H1 (cell line): Measurements from ENCODE around the gene DCDC2B. TPM values are rescaled to one million over a fixed set of nuclear protein-coding genes. Genes with fewer than 3 reads are reported as not detected.
A peak's percentile ranks its signal among the peaks of the same experiment; 100 is the strongest.

Experiments
- CTCF ChIA-PET: fragments of 300-600 bp; sonication (Branson Sonifier 250); formaldehyde crosslinking; loops from one replicate; lab custom pipeline; 2021; ENCODE audit not compliant: partially characterized antibody; lab: Charles Lee
- POLR2A ChIA-PET: fragments of 300-600 bp; sonication (Branson Sonifier 250); formaldehyde crosslinking; loops from one replicate; lab custom pipeline; 2021; ENCODE audit warnings: inconsistent platforms; ENCODE audit not compliant: partially characterized antibody; lab: Charles Lee
- DNase-seq, 2 experiments: peaks; one replicate each; pipeline versions ENCODE4 v3.0.0 to v3.0.0-alpha.2; 2010 to 2022; ENCODE audit warnings: low spot score in 2 of 2, low read depth in 1 of 2, mixed read lengths in 1 of 2
- FAIRE-seq: peaks from 2 replicates; lab custom pipeline; 2011; peaks lifted over from hg19 to GRCh38; lab: Jason Lieb, UNC
- H2AFZ ChIP-seq: 2 replicates; pipeline ENCODE4 v1.8.1; 2012; ENCODE audit warnings: low read length, inconsistent platforms
- H2AK5ac ChIP-seq: 2 replicates; pipeline ENCODE4 v1.6.1; 2013; ENCODE audit warnings: low read depth, low read length
- H2BK120ac ChIP-seq: replicated peaks from 2 replicates; pipeline ENCODE3; 2013; ENCODE audit warnings: low read depth, low read length, inconsistent platforms
- H2BK12ac ChIP-seq: 2 replicates; pipeline ENCODE4 v1.6.1; 2013; ENCODE audit warnings: low read depth, low read length
- H2BK15ac ChIP-seq: 2 replicates; pipeline ENCODE4 v1.6.1; 2013; ENCODE audit warnings: low read length
- H2BK20ac ChIP-seq: 2 replicates; pipeline ENCODE4 v1.6.1; 2013; ENCODE audit warnings: low read length
- H2BK5ac ChIP-seq: 2 replicates; pipeline ENCODE4 v1.6.1; 2013; ENCODE audit warnings: low read depth, low read length
- H3K14ac ChIP-seq: 2 replicates; pipeline ENCODE4 v1.6.1; 2013; ENCODE audit warnings: inconsistent platforms; ENCODE audit not compliant: insufficient read length
- H3K18ac ChIP-seq: 2 replicates; pipeline ENCODE4 v1.6.1; 2013; ENCODE audit warnings: low read length; ENCODE audit errors: extremely low read depth
- H3K23ac ChIP-seq: 2 replicates; pipeline ENCODE4 v1.6.1; 2013; ENCODE audit warnings: inconsistent platforms; ENCODE audit not compliant: insufficient read length
- H3K23me2 ChIP-seq: 2 replicates; pipeline ENCODE4 v1.6.1; 2013; ENCODE audit warnings: low read depth, low read length
- H3K27ac ChIP-seq: 2 replicates; pipeline ENCODE4 v1.6.1; 2011; ENCODE audit warnings: low read depth, low read length, inconsistent platforms
- H3K27me3 ChIP-seq, 4 experiments: replicated peaks in 1 of 4; 1 replicate in 1 of 4; 2 replicates in 3 of 4; pipeline versions ENCODE4 v1.6.1 to v1.8.1; 2011 to 2013; ENCODE audit warnings: low read length in 3 of 4, mild to moderate bottlenecking in 3 of 4, inconsistent platforms in 2 of 4, mixed read lengths in 2 of 4, moderate library complexity in 1 of 4; ENCODE audit not compliant: control insufficient read depth in 3 of 4, insufficient read depth in 3 of 4; ENCODE audit errors: extremely low read depth in 1 of 4
- H3K36me3 ChIP-seq, 4 experiments: 2 replicates each; pipeline versions ENCODE4 v1.6.1 to v1.8.1; 2011 to 2013; ENCODE audit warnings: mild to moderate bottlenecking in 4 of 4, low read length in 3 of 4, moderate library complexity in 2 of 4, control low read depth in 1 of 4, inconsistent platforms in 1 of 4; ENCODE audit not compliant: insufficient read depth in 4 of 4, control insufficient read depth in 2 of 4
- H3K4ac ChIP-seq: replicated peaks from 2 replicates; pipeline ENCODE3; 2013; ENCODE audit warnings: low read length, low read depth, mixed read lengths, inconsistent platforms; ENCODE audit not compliant: insufficient read length
- H3K4me1 ChIP-seq, 4 experiments: replicated peaks in 1 of 4; 1 replicate in 1 of 4; 2 replicates in 3 of 4; pipeline versions ENCODE4 v1.6.1 to v1.8.1; 2011 to 2013; ENCODE audit warnings: low read length in 3 of 4, inconsistent platforms in 2 of 4, mixed read lengths in 1 of 4; ENCODE audit not compliant: insufficient read depth in 4 of 4, control insufficient read depth in 3 of 4
- H3K4me2 ChIP-seq, 2 experiments: 2 replicates each; pipeline versions ENCODE4 v1.6.1 to v1.8.1; 2011 to 2013; ENCODE audit warnings: low read depth in 2 of 2, low read length in 2 of 2, control low read depth in 1 of 2, inconsistent platforms in 1 of 2, mild to moderate bottlenecking in 1 of 2; ENCODE audit not compliant: insufficient read depth in 1 of 2
- H3K4me3 ChIP-seq, 4 experiments: fragments of 200-600, 300-600 bp in 1 of 4; sonication (generic), shearing (Covaris generic), sonication (Bioruptor Twin) in 1 of 4; 2 replicates each; pipeline versions ENCODE4 v1.5.1 to v1.8.1; 2011 to 2016; ENCODE audit warnings: low read length in 4 of 4, low read depth in 3 of 4, control low read depth in 2 of 4, inconsistent platforms in 2 of 4, mild to moderate bottlenecking in 2 of 4, mixed read lengths in 1 of 4, moderate library complexity in 1 of 4; ENCODE audit not compliant: insufficient read depth in 2 of 4; ENCODE audit errors: extremely low read depth in 1 of 4
- H3K56ac ChIP-seq: replicated peaks from 2 replicates; pipeline ENCODE3; 2013; ENCODE audit warnings: low read depth, mild to moderate bottlenecking, mixed read lengths, low read length, inconsistent platforms; ENCODE audit not compliant: insufficient read length
- H3K79me1 ChIP-seq: 2 replicates; pipeline ENCODE4 v1.6.1; 2013; ENCODE audit warnings: low read depth, low read length, control low read depth
- H3K79me2 ChIP-seq, 2 experiments: 2 replicates each; pipeline versions ENCODE4 v1.6.1 to v1.8.1; 2012 to 2013; ENCODE audit warnings: low read length in 2 of 2, mild to moderate bottlenecking in 2 of 2, inconsistent platforms in 1 of 2; ENCODE audit not compliant: insufficient read depth in 2 of 2, control insufficient read depth in 1 of 2
- H3K9ac ChIP-seq, 4 experiments: replicated peaks in 1 of 4; 1 replicate in 1 of 4; 2 replicates in 3 of 4; pipeline versions ENCODE4 v1.6.1 to v1.8.1; 2011 to 2013; ENCODE audit warnings: low read depth in 3 of 4, low read length in 3 of 4, control low read depth in 2 of 4, mild to moderate bottlenecking in 2 of 4, moderate library complexity in 2 of 4, inconsistent platforms in 1 of 4; ENCODE audit errors: extremely low read depth in 1 of 4
- H3K9me3 ChIP-seq, 2 experiments: 2 replicates each; pipeline versions ENCODE4 v1.6.1 to v1.8.1; 2012 to 2013; ENCODE audit warnings: mild to moderate bottlenecking in 2 of 2, moderate library complexity in 2 of 2, control low read depth in 1 of 2, inconsistent platforms in 1 of 2, low read depth in 1 of 2, low read length in 1 of 2, mixed read lengths in 1 of 2; ENCODE audit not compliant: insufficient read depth in 2 of 2
- H4K20me1 ChIP-seq, 2 experiments: replicated peaks in 1 of 2; 2 replicates each; pipeline versions ENCODE3 to v1.8.1; 2011 to 2013; ENCODE audit warnings: inconsistent platforms in 2 of 2, low read length in 2 of 2, mild to moderate bottlenecking in 1 of 2; ENCODE audit not compliant: insufficient read depth in 2 of 2, control insufficient read depth in 1 of 2
- H4K5ac ChIP-seq: 2 replicates; pipeline ENCODE4 v1.6.1; 2013; ENCODE audit warnings: low read length, low read depth, mixed read lengths, inconsistent platforms; ENCODE audit not compliant: insufficient read length
- H4K8ac ChIP-seq: 2 replicates; pipeline ENCODE4 v1.8.0; 2013; ENCODE audit warnings: mild to moderate bottlenecking, moderate library complexity, low read length, inconsistent platforms; ENCODE audit not compliant: insufficient read depth; ENCODE audit errors: extremely low read depth
- H4K91ac ChIP-seq: replicated peaks from 2 replicates; pipeline ENCODE3; 2013; ENCODE audit warnings: low read length, mixed read lengths, inconsistent platforms; ENCODE audit not compliant: insufficient read length
- CBX8 ChIP-seq: fragments of 300-800, 300-1000 bp; sonication (generic); IDR thresholded peaks from 2 replicates; pipeline ENCODE4 v1.7.1; 2016; ENCODE audit warnings: low read depth, low read length, borderline replicate concordance
- CHD2 ChIP-seq: IDR thresholded peaks from 2 replicates; pipeline ENCODE4 v1.6.1; 2012; ENCODE audit warnings: low read length, improper control_type of control experiment
- CREB1 ChIP-seq: IDR thresholded peaks from 2 replicates; pipeline ENCODE4 v1.6.1; 2012; ENCODE audit warnings: inconsistent platforms
- JUN ChIP-seq: IDR thresholded peaks from 2 replicates; pipeline ENCODE4 v1.6.1; 2011; ENCODE audit warnings: low read depth, mild to moderate bottlenecking, improper control_type of control experiment, low read length
- JUND ChIP-seq: IDR thresholded peaks from 2 replicates; pipeline ENCODE4 v1.6.1; 2011; ENCODE audit warnings: mild to moderate bottlenecking, improper control_type of control experiment, low read length
- MAFK ChIP-seq: IDR thresholded peaks from 2 replicates; pipeline ENCODE4 v1.6.1; 2012; ENCODE audit warnings: low read depth, mild to moderate bottlenecking, improper control_type of control experiment, low read length
- POLR2A ChIP-seq, 2 experiments: IDR thresholded peaks; 1 replicate in 1 of 2; 2 replicates in 1 of 2; pipeline ENCODE4 v1.6.1; 2011; ENCODE audit warnings: low read depth in 2 of 2, low read length in 2 of 2, mild to moderate bottlenecking in 2 of 2; ENCODE audit errors: control extremely low read depth in 1 of 2
- SIN3A ChIP-seq, 2 experiments: IDR thresholded peaks in 1 of 2; conservative IDR thresholded peaks in 1 of 2; 2 replicates each; pipeline ENCODE4 v1.6.1; 2011 to 2012; ENCODE audit warnings: low read length in 2 of 2, improper control_type of control experiment in 1 of 2, low read depth in 1 of 2, mild to moderate bottlenecking in 1 of 2
- TAF7 ChIP-seq: optimal IDR thresholded peaks from 2 replicates; pipeline ENCODE3; 2011; ENCODE audit warnings: low read depth, mild to moderate bottlenecking, inconsistent platforms, low read length, moderate library complexity, borderline replicate concordance
- ZNF274 ChIP-seq: IDR thresholded peaks from 2 replicates; pipeline ENCODE4 v1.7.0; 2012; ENCODE audit warnings: low read length, borderline replicate concordance; ENCODE audit errors: extremely low read depth
- WGBS, 2 experiments: shearing (Covaris generic) in 1 of 2; methylation state at CpG; one replicate each; pipeline versions ENCODE4 v1.1.6 to v1.1.7; 2013 to 2015; ENCODE audit warnings: low lambda C conversion rate in 2 of 2, mixed read lengths in 2 of 2, inconsistent platforms in 1 of 2, low coverage in 1 of 2, missing lambda C conversion rate in 1 of 2; ENCODE audit not compliant: insufficient replicate concordance in 2 of 2, insufficient coverage in 1 of 2, insufficient read length in 1 of 2; ENCODE audit errors: extremely low coverage in 1 of 2, missing lambda C conversion rate in 1 of 2; 5-methylcytosine and 5-hydroxymethylcytosine counted together
- polyA plus RNA-seq, 7 experiments: library from polyadenylated mRNA; depleted of rRNA in 3 of 7; stranded (reverse) in 5 of 7; unstranded in 2 of 7; fragments of >200 nt in 5 of 7; fragments of 200-250 nt in 2 of 7; gene quantifications; 1 replicate in 5 of 7; 2 replicates in 1 of 7; 4 replicates in 1 of 7; pipeline versions ENCODE4 v1.2.1 to v1.2.3, GENCODE V29; 2011 to 2013; ENCODE audit warnings: missing spikeins in 2 of 7, mixed read lengths in 2 of 7
- total RNA-seq: library from RNA; stranded (reverse); fragmentation: NEBNext Ultra II Directional; extraction: Animal tissue kit (Norgen Biotek cat#: 25700); gene quantifications from 2 replicates; pipeline ENCODE4 v1.2.1, GENCODE V29; 2021

The DCDC2B gene
- total and polyA plus RNA-seq, 2 of the 8 experiments (the other 6 are each of a cell fraction or from before 2014, with no cell fraction given), result not detected

- Histone ChIP-seq H4K20me1 (no peaks in the 10 kb centered on the region), H3K27ac (0 out of 2 replicates have a peak overlapping the region, but pooled peaks have one; percentile 51), H3K9me3 (no peaks in the 10 kb centered on the region), H3K79me2 (no peaks in the 10 kb centered on the region), H3K9ac (no peak overlapping the region), H4K8ac (peak overlapping the region; percentile 73), H2BK120ac (peak overlapping the region; percentile 44), H3K23me2 (peaks cover 4% of the 10 kb centered on the region; the same call in 1 of the 2 replicates), H4K5ac (no peak overlapping the region), H3K14ac (no peak overlapping the region), H3K18ac (peak overlapping the region; percentile 87), H3K4me3 (no peak overlapping the region), H2BK12ac (peak overlapping the region; percentile 86; the same call in 1 of the 2 replicates), H3K23ac (no peak overlapping the region), H2BK20ac (peak overlapping the region; percentile 99), H3K4me1 (peaks cover 6 to 13% (median 8%) of the 10 kb centered on the region in 4 experiments), H3K36me3 (no peaks in the 10 kb centered on the region), H4K91ac (peak overlapping the region; percentile 83), H2BK5ac (peak overlapping the region; percentile 88), H3K56ac (no peak overlapping the region), H2AK5ac (peak overlapping the region; percentile 77; the same call in 1 of the 2 replicates), H3K4me2 (no peak overlapping the region; a peak in 1 of 4 replicates), H3K4ac (peak overlapping the region; percentile 36), H3K27me3 (no peaks in the 10 kb centered on the region; a peak in 1 of 7 replicates), H3K79me1 (no peaks in the 10 kb centered on the region), H2BK15ac (peak overlapping the region; percentile 99), H2AFZ (0 out of 2 replicates have a peak overlapping the region, but pooled peaks have one; percentile 26)
- POLR2A ChIA-PET, result interaction anchor here (0.6 to 6.6 kb wide), 14 partner anchors 10 to 208 kb away, joined by 3 to 59 read pairs (median 3); partner anchors contain the start of genes EIF3I, HDAC1, MARCKSL1 and TMEM234
- no peak for DNase-seq
- no peak for FAIRE-seq
- CTCF ChIA-PET, result interaction anchor here (1.0 to 6.1 kb wide), 11 partner anchors 9 to 78 kb away, joined by 3 to 66 read pairs (median 27); partner anchors contain the start of gene HDAC1
- TF ChIP-seq JUND (no peak), SIN3A (conservative IDR thresholded peaks at IDR 0.05 in 1 of 2, IDR thresholded peaks at IDR 0.05 in 1 of 2; ENCODE audit: low read depth in 1 of 2, low read length in 2 of 2) (no peak), ZNF274 (no peak), CREB1 (no peak), MAFK (no peak), CHD2 (no peak), POLR2A (IDR thresholded peaks at IDR 0.05; ENCODE audit: control extremely low read depth in 1 of 2, low read depth in 2 of 2, low read length in 2 of 2) (no peak), TAF7 (no peak), CBX8 (no peak), JUN (no peak)
- 90% methylated on average over 9 of the region's 9 CpGs; no CpG with 5 or more reads in 1 of the 2 experiments for WGBS, 2 experiments
Observed at GRCh38 chr1:32249831-32250525, 41.1 kb downstream of the DCDC2B start.
